GM12878 (cell line): ENCODE results near the gene SLC6A12. TPM values are rescaled to one million over a fixed set of nuclear protein-coding genes. Genes with fewer than 3 reads are reported as not detected.

ENCODE experiments used
- ATAC-seq: fragments of 200-7000 bp; cut with Tn5 transposase; 3 replicates; pipeline ENCODE4 v1.9.1; 2020; ENCODE audit warnings: mild to moderate bottlenecking, moderate library complexity
- BruUV-seq: library from RNA; stranded (reverse); fragments of 400-500 nt; replicated peaks from 2 replicates; lab custom pipeline; 2021; lab: Mats Ljungman, UMichigan
- CTCF ChIA-PET: fragments of 300-600 bp; sonication (Branson Sonifier 250); formaldehyde crosslinking; extraction: SDS; loops from one replicate; lab custom pipeline; 2021; ENCODE audit warnings: inconsistent platforms; lab: Yijun Ruan, JAX
- POLR2A ChIA-PET: fragments of 350-600 bp; formaldehyde crosslinking; extraction: SDS; loops from one replicate; lab custom pipeline; 2021; ENCODE audit warnings: inconsistent platforms; lab: Charles Lee
- RAD21 ChIA-PET: fragments of 300-600 bp; sonication (Branson Sonifier 250); formaldehyde crosslinking; loops from one replicate; lab custom pipeline; 2023; ENCODE audit warnings: antibody characterized with exemption; ENCODE audit not compliant: unreplicated experiment; lab: Charles Lee
- SMC1A ChIA-PET: fragments of 300-600 bp; sonication (Branson Sonifier 250); formaldehyde crosslinking; loops from one replicate; lab custom pipeline; 2023; ENCODE audit not compliant: unreplicated experiment, uncharacterized antibody; lab: Charles Lee
- DNase-seq: peaks from one replicate; pipeline ENCODE4 v3.0.0-alpha.2; 2011; ENCODE audit warnings: low read depth, low spot score
- FAIRE-seq: peaks from 3 replicates; lab custom pipeline; 2011; peaks lifted over from hg19 to GRCh38; lab: Jason Lieb, UNC
- H2AFZ ChIP-seq: 2 replicates; pipeline ENCODE4 v1.6.0; 2011; ENCODE audit warnings: low read depth, low read length, control low read depth; ENCODE audit not compliant: control insufficient read depth
- H3K27ac ChIP-seq: 2 replicates; pipeline ENCODE4 v1.5.1; 2011; ENCODE audit warnings: control low read depth; ENCODE audit not compliant: control insufficient read depth, insufficient read depth
- H3K27me3 ChIP-seq, 2 experiments: replicated peaks in 1 of 2; 2 replicates each; pipeline versions ENCODE4 v1.6.0 to v1.6.1; 2011; ENCODE audit warnings: low read length in 1 of 2; ENCODE audit not compliant: control insufficient read depth in 2 of 2, insufficient read depth in 2 of 2
- H3K36me3 ChIP-seq, 2 experiments: 2 replicates each; pipeline ENCODE4 v1.5.1; 2011; ENCODE audit warnings: low read length in 1 of 2; ENCODE audit not compliant: control insufficient read depth in 2 of 2, insufficient read depth in 2 of 2
- H3K4me1 ChIP-seq: 2 replicates; pipeline ENCODE4 v1.6.1; 2011; ENCODE audit warnings: mild to moderate bottlenecking, low read length, moderate library complexity, mixed read lengths; ENCODE audit not compliant: control insufficient read depth, insufficient read depth
- H3K4me2 ChIP-seq: 2 replicates; pipeline ENCODE4 v1.6.0; 2011; ENCODE audit warnings: control low read depth; ENCODE audit not compliant: control insufficient read depth, insufficient read depth
- H3K4me3 ChIP-seq: fragments of 200-600 bp; sonication (generic); 2 replicates; pipeline ENCODE4 v1.5.1; 2016
- H3K79me2 ChIP-seq: 2 replicates; pipeline ENCODE4 v1.6.0; 2011; ENCODE audit warnings: low read length; ENCODE audit not compliant: control insufficient read depth, insufficient read depth
- H3K9ac ChIP-seq: 2 replicates; pipeline ENCODE4 v1.8.0; 2011; ENCODE audit warnings: low read length, control low read depth, mixed read lengths; ENCODE audit not compliant: control insufficient read depth, insufficient read depth
- H3K9me3 ChIP-seq: replicated peaks from 3 replicates; pipeline ENCODE4 v1.5.1; 2011; ENCODE audit warnings: mild to moderate bottlenecking, low read length; ENCODE audit not compliant: control insufficient read depth, insufficient read depth
- H4K20me1 ChIP-seq: 2 replicates; pipeline ENCODE4 v1.6.0; 2011; ENCODE audit not compliant: control insufficient read depth, insufficient read depth
- CEBPZ ChIP-seq: fragments of 150-350 bp; IDR thresholded peaks from 2 replicates; pipeline ENCODE4 v1.6.1; 2016; ENCODE audit warnings: low read depth, low read length
- GATAD2B ChIP-seq: fragments of 450-650 bp; conservative IDR thresholded peaks from 2 replicates; pipeline ENCODE4 v1.6.1; 2017; ENCODE audit warnings: low read depth, mild to moderate bottlenecking, moderate library complexity
- MTA2 ChIP-seq: fragments of 450-650 bp; IDR thresholded peaks from 2 replicates; pipeline ENCODE4 v1.6.1; 2016; ENCODE audit warnings: low read depth, mild to moderate bottlenecking, moderate library complexity
- NR2F1 ChIP-seq: fragments of 450-650 bp; conservative IDR thresholded peaks from 2 replicates; pipeline ENCODE4 v1.6.1; 2017; ENCODE audit warnings: mild to moderate bottlenecking
- RCOR1 ChIP-seq: conservative IDR thresholded peaks from 2 replicates; pipeline ENCODE4 v1.6.1; 2012; ENCODE audit warnings: low read depth, low read length, improper control_type of control experiment
- TARDBP ChIP-seq: IDR thresholded peaks from 2 replicates; pipeline ENCODE4 v1.6.1; 2016; ENCODE audit warnings: borderline replicate concordance
- ZBTB40 ChIP-seq: fragments of 450-650 bp; IDR thresholded peaks from 2 replicates; pipeline ENCODE4 v1.6.1; 2016; ENCODE audit warnings: mild to moderate bottlenecking, moderate library complexity, borderline replicate concordance
- WGBS: methylation state at CpG from one replicate; pipeline ENCODE4 v1.1.6; 2016; ENCODE audit warnings: low lambda C conversion rate; ENCODE audit not compliant: insufficient replicate concordance, insufficient coverage; ENCODE audit errors: missing lambda C conversion rate; 5-methylcytosine and 5-hydroxymethylcytosine counted together
- in situ Hi-C: fragments of 300-500 bp; cut with MboI; formaldehyde crosslinking; loops from 9 replicates; pipeline ENCODE4 v1.14.3; 2018; ENCODE audit warnings: mixed read lengths
- intact Hi-C: fragments of 100-400 bp; cut with micrococcal nuclease; formaldehyde crosslinking; loops from one replicate; pipeline ENCODE4 v1.14.2; 2022; ENCODE audit not compliant: unreplicated experiment
- polyA plus RNA-seq, 11 experiments: library from polyadenylated mRNA; depleted of rRNA in 4 of 11; unstranded in 6 of 11; stranded (reverse) in 5 of 11; fragments of >200 nt; fragmentation: Nextera tagmentation in 4 of 11; fragmentation: Illumina TruSeq in 1 of 11; extraction: Ambion mirVana in 4 of 11; extraction: Trizol in 1 of 11; gene quantifications; 1 replicate in 1 of 11; 2 replicates in 10 of 11; pipeline versions ENCODE4 v1.2.1 to v1.2.3, GENCODE V29; 2011 to 2016; ENCODE audit warnings: inconsistent platforms in 2 of 11, missing spikeins in 2 of 11, low read depth in 1 of 11
- total RNA-seq, 4 experiments: library from RNA; depleted of rRNA in 3 of 4; stranded (reverse); fragments of >200 nt in 3 of 4; fragmentation: Illumina TruSeq in 1 of 4; extraction: Trizol in 1 of 4; gene quantifications; 2 replicates each; pipeline versions ENCODE4 v1.2.1 to v1.2.3, GENCODE V29; 2013 to 2021

Gene SLC6A12
- total and polyA plus RNA-seq, 10 of the 15 experiments (the other 5 are each of a cell fraction or from before 2014, with no cell fraction given) = 0.06 to 0.11 (median 0.07) TPM; not detected in 7

- WGBS = 31% methylated on average over 19 of the region's 19 CpGs
- in situ Hi-C loops (no loop called here), intact Hi-C loops (no loop called here)
- Histone ChIP-seq H3K27me3 (peaks cover 0 to 1% of the 10 kb centered on the region in 2 experiments; a peak in 1 of 4 replicates), H3K4me3 (no peak overlapping the region), H3K27ac (no peak overlapping the region), H3K9me3 (peaks cover 6% of the 10 kb centered on the region; the same call in 2 of the 3 replicates), H3K36me3 (no peaks in the 10 kb centered on the region), H3K9ac (no peak overlapping the region), H3K79me2 (no peaks in the 10 kb centered on the region), H2AFZ (no peak overlapping the region), H4K20me1 (no peaks in the 10 kb centered on the region), H3K4me1 (no peaks in the 10 kb centered on the region), H3K4me2 (no peak overlapping the region)
- no TSS peak for BruUV-seq
- ChIA-PET SMC1A (interaction anchor here (1.7 kb wide), 1 partner anchor 10 kb away, joined by 6 read pairs; no protein-coding TSS in a partner anchor), POLR2A (no interaction called here), RAD21 (no interaction called here), CTCF (interaction anchor here (1.2 kb wide), 1 partner anchor 10 kb away, joined by 3 read pairs; no protein-coding TSS in a partner anchor)
- no peak for DNase-seq
- TF ChIP-seq NR2F1 = no peak
- TF ChIP-seq TARDBP = no peak
- no peak for TF ChIP-seq GATAD2B
- TF ChIP-seq ZBTB40 = no peak
- TF ChIP-seq MTA2 = no peak
- no peak for TF ChIP-seq RCOR1
- no peak for TF ChIP-seq CEBPZ
- no peak for ATAC-seq
- no peak for FAIRE-seq
These were observed 19.0 kb upstream of the SLC6A12 start for GRCh38 chr12:232731-233614.
